Aorta (tissue), 5 donors: ENCODE data around the gene C1D. TPM values are rescaled to one million over a fixed set of nuclear protein-coding genes. Genes with fewer than 3 reads are reported as not detected.
"Not testable (repeated sequence)": the region's sequence is repeated elsewhere in the genome, so short reads cannot be mapped to it uniquely, and the experiment has no call there.

Experiments
- ATAC-seq: fragments of 200-7000 bp; cut with Tn5 transposase; one replicate; pipeline ENCODE4 v1.9.1; 2022; ENCODE audit warnings: moderate library complexity; ENCODE audit not compliant: low FRiP score
- DNase-seq, 2 donors: peaks; one replicate each; pipeline ENCODE4 v3.0.0-alpha.2; 2020
- H3K27ac ChIP-seq, 2 donors: one replicate each; pipeline ENCODE4 v1.5.1; 2013; ENCODE audit warnings: low read length in 2 of 2, mild to moderate bottlenecking in 2 of 2, moderate library complexity in 2 of 2, control low read depth in 1 of 2, inconsistent platforms in 1 of 2, low read depth in 1 of 2
- H3K27me3 ChIP-seq, 2 donors: one replicate each; pipeline ENCODE4 v1.6.1; 2013; ENCODE audit warnings: control low read depth in 1 of 2, low read length in 1 of 2, mild to moderate bottlenecking in 1 of 2, moderate library complexity in 1 of 2; ENCODE audit not compliant: insufficient read depth in 2 of 2, control insufficient read depth in 1 of 2
- H3K36me3 ChIP-seq, 2 donors: one replicate each; pipeline ENCODE4 v1.6.1; 2013; ENCODE audit warnings: control low read depth in 1 of 2, low read length in 1 of 2, mild to moderate bottlenecking in 1 of 2; ENCODE audit not compliant: insufficient read depth in 2 of 2, control insufficient read depth in 1 of 2
- H3K4me1 ChIP-seq, 2 donors: one replicate each; pipeline ENCODE4 v1.6.1; 2013; ENCODE audit warnings: low read length in 2 of 2, control low read depth in 1 of 2, mild to moderate bottlenecking in 1 of 2, moderate library complexity in 1 of 2; ENCODE audit not compliant: insufficient read depth in 2 of 2, control insufficient read depth in 1 of 2
- H3K4me3 ChIP-seq, 2 donors: one replicate each; pipeline ENCODE4 v1.5.1; 2013; ENCODE audit warnings: low read length in 2 of 2, control low read depth in 1 of 2, mild to moderate bottlenecking in 1 of 2
- H3K9me3 ChIP-seq: one replicate; pipeline ENCODE4 v1.6.1; 2013; ENCODE audit warnings: mild to moderate bottlenecking, low read length; ENCODE audit not compliant: control insufficient read depth
- WGBS, 2 donors: extraction: QIAGEN DNeasy Blood & Tissue Kit; methylation state at CpG; one replicate each; pipeline ENCODE4 v1.1.7; 2013; 5-methylcytosine and 5-hydroxymethylcytosine counted together
- intact Hi-C, 2 donors: fragments of 100-400 bp; cut with DNase I; formaldehyde crosslinking; loops; one replicate each; pipeline versions ENCODE4 v1.14.2 to v1.15.0; 2022
- polyA plus RNA-seq, 2 donors: library from polyadenylated mRNA; stranded (reverse); fragments of 200-250 nt; gene quantifications; one replicate each; pipeline ENCODE4 v1.2.3, GENCODE V29; 2013
- total RNA-seq, 2 donors: library from RNA; stranded (reverse); fragmentation: NEBNext Ultra II Directional; extraction: Animal tissue kit (Norgen Biotek cat#: 25700); gene quantifications; one replicate each; pipeline ENCODE4 v1.2.1, GENCODE V29; 2021
- donor health status: healthy with polysubstance abuse.
- donor health status: Bipolar disorder and iron deficiency.
- donor health status: DM: no; HTN: no; CAD: no.
- donor health status: DM: no; HTN: no; CAD: no.
- donor health status: DM: yes; HTN: yes; CAD: no.

Gene C1D
- total and polyA plus RNA-seq, 4 donors = 19.9 to 33.3 (median 26.5) TPM

GRCh38 chr2:68074050-68074449, 11.2 kb upstream of the C1D start:
- no peak for ATAC-seq
- H3K27ac ChIP-seq = no peak overlapping the region
- H3K36me3 ChIP-seq = no peaks in the 10 kb centered on the region
- H3K4me1 ChIP-seq = no peaks in the 10 kb centered on the region
- intact Hi-C loops = no loop called here
- H3K27me3 ChIP-seq = no peaks in the 10 kb centered on the region
- no peak overlapping the region for H3K4me3 ChIP-seq
- DNase-seq = no peak
- no peaks in the 10 kb centered on the region for H3K9me3 ChIP-seq
- WGBS, 2 donors = 85 to 91% methylated on average over 6 of the region's 6 CpGs

- H3K4me3 ChIP-seq, ATAC-seq, intact Hi-C loops: not testable (repeated sequence)
Observed at GRCh38 chr2:68063797-68064646, 1.2 kb upstream of the C1D start.

DNA sequence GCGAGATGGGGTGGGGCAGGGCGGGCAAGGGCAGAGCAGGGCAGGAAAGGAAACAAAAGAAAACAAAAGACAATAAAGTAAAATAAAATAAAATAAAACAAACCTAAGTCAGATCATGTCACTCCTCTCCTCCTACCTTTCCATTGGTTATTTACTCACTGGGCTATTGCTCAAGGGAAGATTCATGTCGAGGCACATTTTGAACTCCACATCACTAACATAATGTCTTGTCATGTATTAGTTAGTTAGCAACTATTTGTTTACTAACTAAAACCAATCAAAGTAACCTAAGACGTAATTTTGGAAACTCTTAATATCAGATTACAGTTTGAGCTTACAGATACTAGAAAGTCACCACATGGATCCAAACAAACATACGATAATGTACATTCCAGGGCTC, 2.2 kb downstream of the C1D start:
- Histone ChIP-seq H3K27ac (no peak overlapping the region), H3K4me3 (no peak overlapping the region), H3K27me3 (no peaks in the 10 kb centered on the region), H3K4me1 (no peaks in the 10 kb centered on the region), H3K9me3 (no peaks in the 10 kb centered on the region), H3K36me3 (no peaks in the 10 kb centered on the region)
- 89 to 91% methylated on average over 5 of the region's 5 CpGs for WGBS, 2 donors
- intact Hi-C loops = no loop called here
- DNase-seq (no peak), ATAC-seq (no peak)

More at GRCh38 chr2:68063797-68064646, 1.2 kb upstream of the C1D start:
- peak in 1 of 2 donors; percentile 48 for DNase-seq
- H3K27me3 ChIP-seq, H3K4me1 ChIP-seq, H3K36me3 ChIP-seq, H3K27ac ChIP-seq, H3K9me3 ChIP-seq: not testable (repeated sequence)
- WGBS, 2 donors = 71 to 74% methylated on average over 19 of the region's 19 CpGs

- intact Hi-C loops = no loop called here
- ATAC-seq = no peak
- H3K4me3 ChIP-seq = no peak overlapping the region
- no peaks in the 10 kb centered on the region for H3K9me3 ChIP-seq
- peaks cover 0 to 2% of the 10 kb centered on the region in 2 donors for H3K4me1 ChIP-seq
- no peak overlapping the region for H3K27ac ChIP-seq
- DNase-seq = no peak
- WGBS, 2 donors = 79 to 81% methylated on average over 12 of the region's 12 CpGs
- no peaks in the 10 kb centered on the region for H3K36me3 ChIP-seq
- H3K27me3 ChIP-seq = no peaks in the 10 kb centered on the region
Observed at GRCh38 chr2:68059784-68060525, 2.8 kb downstream of the C1D start.

DNA sequence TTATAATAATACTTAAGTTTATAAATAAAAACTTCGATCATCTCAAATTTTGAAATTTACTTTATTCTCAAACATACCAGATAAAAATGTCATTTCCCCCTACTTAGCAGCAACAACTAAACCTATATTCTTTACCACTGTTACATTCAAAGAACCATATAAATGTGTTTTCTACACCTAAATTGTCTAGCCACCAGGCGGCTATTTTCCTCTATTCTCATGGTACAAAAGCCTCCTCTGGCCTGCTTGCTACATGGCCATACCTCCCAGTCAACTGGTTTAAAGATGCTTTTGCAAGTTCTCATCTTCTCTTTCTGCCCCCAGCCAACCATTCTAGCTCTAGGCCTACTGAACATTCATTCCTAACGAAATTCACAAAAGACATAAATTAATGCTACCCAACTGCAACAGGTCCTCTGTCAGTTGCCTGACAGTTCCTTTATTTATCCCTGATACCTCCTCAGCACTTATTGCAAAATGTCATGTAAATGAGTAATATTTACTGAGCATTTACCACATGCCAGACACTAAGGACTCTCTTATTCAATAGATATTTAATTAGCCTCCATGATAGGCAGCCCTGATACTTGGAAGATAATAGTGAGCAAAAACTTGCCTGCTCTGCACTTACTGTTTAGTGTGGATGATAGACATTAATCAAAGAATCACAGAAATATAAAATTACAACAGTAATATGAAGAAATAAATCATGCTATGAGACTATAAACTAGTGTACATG, 5.0 kb downstream of the C1D start:
- intact Hi-C loops = no loop called here
- Histone ChIP-seq H3K27ac (no peak overlapping the region), H3K9me3 (no peaks in the 10 kb centered on the region), H3K27me3 (no peaks in the 10 kb centered on the region), H3K4me1 (peaks cover 0 to 7% of the 10 kb centered on the region in 2 donors), H3K36me3 (no peaks in the 10 kb centered on the region), H3K4me3 (no peak overlapping the region)
- WGBS, 2 donors = 86 to 87% methylated on average over 3 of the region's 3 CpGs
- ATAC-seq (no peak), DNase-seq (no peak)

DNA sequence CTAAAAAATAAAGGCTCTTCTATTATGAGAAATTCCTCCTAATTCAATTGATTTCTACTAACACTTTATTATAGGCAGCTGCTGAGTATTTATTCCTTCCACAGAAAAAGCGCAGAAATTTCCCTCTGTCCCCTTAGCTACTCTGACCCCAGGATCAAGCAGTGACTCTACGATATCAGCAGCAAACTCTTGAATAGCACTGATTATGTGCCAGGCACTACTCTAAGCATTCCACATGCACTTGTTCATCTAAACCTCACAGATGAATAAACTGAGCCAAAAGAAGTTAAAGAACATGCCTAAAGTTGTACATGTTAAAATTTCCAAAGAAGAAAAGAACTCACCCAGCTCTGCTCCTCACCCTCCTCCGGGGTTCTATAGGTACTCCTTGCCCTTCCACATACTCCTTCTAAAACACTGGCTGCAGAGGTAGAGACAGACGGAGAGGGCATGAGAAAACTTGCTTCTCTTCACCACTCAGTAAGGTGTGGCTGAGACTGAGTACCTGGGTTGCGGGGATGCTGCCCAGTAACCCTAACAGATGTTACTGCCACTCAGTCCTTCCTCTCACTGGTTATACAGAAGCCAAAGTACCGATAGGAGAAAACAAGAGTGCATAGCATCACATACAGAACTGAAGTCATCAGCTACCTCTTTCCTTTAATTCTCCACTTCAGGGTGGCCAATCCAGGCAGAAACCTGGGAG, 9.9 kb downstream of the C1D start:
- H3K36me3 ChIP-seq = no peaks in the 10 kb centered on the region
- peaks cover 0 to 13% of the 10 kb centered on the region in 2 donors for H3K4me1 ChIP-seq
- no peaks in the 10 kb centered on the region for H3K9me3 ChIP-seq
- no peak overlapping the region for H3K27ac ChIP-seq
- H3K27me3 ChIP-seq = no peaks in the 10 kb centered on the region
- no peak for ATAC-seq
- intact Hi-C loops = no loop called here
- no peak for DNase-seq
- H3K4me3 ChIP-seq = no peak overlapping the region
- 78 to 81% methylated on average over 6 of the region's 6 CpGs for WGBS, 2 donors

GRCh38 chr2:68050353-68050752, 12.5 kb downstream of the C1D start:
- no peaks in the 10 kb centered on the region for H3K9me3 ChIP-seq
- H3K36me3 ChIP-seq = no peaks in the 10 kb centered on the region
- H3K4me3 ChIP-seq = no peak overlapping the region
- DNase-seq (no peak), ATAC-seq (no peak)
- WGBS, 2 donors = 89 to 96% methylated on average over 2 of the region's 2 CpGs
- H3K4me1 ChIP-seq = peaks cover 0 to 13% of the 10 kb centered on the region in 2 donors
- intact Hi-C loops = no loop called here
- no peaks in the 10 kb centered on the region for H3K27me3 ChIP-seq
- no peak overlapping the region for H3K27ac ChIP-seq

DNA sequence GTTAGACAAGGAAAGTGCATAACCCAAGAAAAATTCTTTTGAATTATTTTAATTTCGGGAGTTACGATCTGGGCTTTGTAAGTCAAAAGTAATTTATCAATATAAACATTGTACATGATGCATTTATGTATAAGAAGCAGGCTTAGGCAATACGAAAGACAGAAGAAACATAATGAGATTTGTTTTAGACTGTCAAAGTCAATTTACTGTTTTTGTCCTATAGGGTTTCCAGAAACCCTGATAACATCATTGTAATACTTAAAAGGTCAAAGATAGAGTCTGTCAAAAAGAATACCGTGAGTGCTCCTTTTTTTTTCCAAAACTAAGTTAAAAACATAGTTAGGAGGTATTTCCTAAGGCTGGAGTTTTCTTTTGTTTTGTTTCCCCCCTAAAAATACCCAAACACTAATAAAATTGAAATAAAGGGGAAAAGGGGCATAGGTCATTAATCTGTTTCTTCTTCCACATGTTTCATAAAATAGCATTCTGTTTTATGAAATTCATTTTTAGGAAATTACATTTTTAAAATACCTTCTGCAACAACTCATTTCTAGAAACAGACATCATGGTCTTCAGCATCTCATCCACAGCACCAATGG, 16.1 kb downstream of the C1D start:
- 86 to 88% methylated on average over 4 of the region's 4 CpGs for WGBS, 2 donors
- H3K4me1 ChIP-seq = peaks cover 0 to 6% of the 10 kb centered on the region in 2 donors
- intact Hi-C loops = no loop called here
- no peaks in the 10 kb centered on the region for H3K27me3 ChIP-seq
- DNase-seq (no peak), ATAC-seq (no peak)
- no peak overlapping the region for H3K4me3 ChIP-seq
- no peaks in the 10 kb centered on the region for H3K36me3 ChIP-seq
- no peaks in the 10 kb centered on the region for H3K9me3 ChIP-seq
- H3K27ac ChIP-seq = no peak overlapping the region
